GM18502 (cell line): Measurements from ENCODE around the gene POLL.

Experiments
- ATAC-seq: cut with Tn5 transposase; IDR thresholded peaks from one replicate; pipeline ENCODE4 v1.9.1; 2021; ENCODE audit warnings: mild to moderate bottlenecking; ENCODE audit not compliant: unreplicated experiment, poor library complexity

POLL gene

DNA sequence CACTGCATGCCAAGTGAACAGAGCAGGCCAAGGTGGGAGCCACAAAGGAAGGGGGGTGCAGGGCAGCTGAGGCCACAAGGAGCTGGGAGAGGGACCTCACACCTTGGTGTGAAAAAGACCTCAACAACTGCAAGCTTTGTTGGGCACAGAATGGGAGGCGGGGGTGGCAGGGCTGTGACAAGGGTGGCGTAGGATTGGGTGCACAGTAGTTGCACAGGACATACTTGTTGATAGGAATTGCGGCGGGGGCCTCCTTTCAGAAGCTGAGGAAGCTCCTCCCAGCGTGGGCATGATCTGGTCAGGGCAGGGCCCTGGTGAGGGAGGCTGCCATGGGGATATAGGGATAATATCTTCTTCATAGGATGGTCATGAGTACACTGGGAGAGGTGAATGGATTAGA is 25.8 kb downstream of the POLL start:
- no peak for ATAC-seq

GRCh38 chr10:101561068-101561915 is 26.8 kb downstream of the POLL start:
- ATAC-seq: no peak

DNA sequence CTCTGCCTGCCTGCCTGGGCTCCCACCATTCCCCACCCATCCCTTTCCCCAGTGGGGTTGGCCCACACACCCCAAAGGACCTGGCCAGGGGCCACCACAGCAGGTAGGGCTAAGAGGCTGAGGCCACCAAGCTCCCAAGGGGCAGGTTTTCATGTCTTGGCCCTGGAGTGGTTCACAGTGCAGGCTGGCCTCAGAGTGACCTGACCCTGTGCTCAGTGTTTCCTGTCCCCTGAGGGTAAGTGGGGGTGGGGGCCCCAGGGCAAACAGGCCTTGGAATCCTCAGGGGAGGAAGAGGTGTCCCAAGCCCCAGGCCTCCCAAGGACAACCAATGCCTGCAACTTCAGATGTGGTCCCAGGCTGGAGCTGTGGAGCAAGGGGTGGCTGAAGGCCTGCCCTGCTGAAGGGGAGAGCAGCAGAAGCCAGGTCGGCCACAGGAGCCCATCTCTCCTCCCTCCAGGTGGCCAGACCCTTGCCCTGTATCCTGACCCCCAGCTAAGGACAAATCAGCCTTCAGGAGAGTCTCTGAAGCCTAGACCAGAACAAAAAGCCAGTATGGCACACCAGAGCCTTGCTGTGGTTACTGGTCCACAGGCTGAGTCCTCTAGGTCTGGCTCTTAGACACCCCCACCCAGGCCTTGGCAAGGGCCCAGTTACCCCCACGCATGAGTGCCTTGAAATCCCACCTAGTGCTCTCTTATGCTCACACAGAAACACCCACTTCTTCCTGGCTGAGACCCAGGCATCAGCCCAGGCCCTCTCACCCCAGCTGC is 27.6 kb downstream of the POLL start:
- no peak for ATAC-seq

GRCh38 chr10:101559596-101560297 is 28.3 kb downstream of the POLL start:
- no peak for ATAC-seq

DNA sequence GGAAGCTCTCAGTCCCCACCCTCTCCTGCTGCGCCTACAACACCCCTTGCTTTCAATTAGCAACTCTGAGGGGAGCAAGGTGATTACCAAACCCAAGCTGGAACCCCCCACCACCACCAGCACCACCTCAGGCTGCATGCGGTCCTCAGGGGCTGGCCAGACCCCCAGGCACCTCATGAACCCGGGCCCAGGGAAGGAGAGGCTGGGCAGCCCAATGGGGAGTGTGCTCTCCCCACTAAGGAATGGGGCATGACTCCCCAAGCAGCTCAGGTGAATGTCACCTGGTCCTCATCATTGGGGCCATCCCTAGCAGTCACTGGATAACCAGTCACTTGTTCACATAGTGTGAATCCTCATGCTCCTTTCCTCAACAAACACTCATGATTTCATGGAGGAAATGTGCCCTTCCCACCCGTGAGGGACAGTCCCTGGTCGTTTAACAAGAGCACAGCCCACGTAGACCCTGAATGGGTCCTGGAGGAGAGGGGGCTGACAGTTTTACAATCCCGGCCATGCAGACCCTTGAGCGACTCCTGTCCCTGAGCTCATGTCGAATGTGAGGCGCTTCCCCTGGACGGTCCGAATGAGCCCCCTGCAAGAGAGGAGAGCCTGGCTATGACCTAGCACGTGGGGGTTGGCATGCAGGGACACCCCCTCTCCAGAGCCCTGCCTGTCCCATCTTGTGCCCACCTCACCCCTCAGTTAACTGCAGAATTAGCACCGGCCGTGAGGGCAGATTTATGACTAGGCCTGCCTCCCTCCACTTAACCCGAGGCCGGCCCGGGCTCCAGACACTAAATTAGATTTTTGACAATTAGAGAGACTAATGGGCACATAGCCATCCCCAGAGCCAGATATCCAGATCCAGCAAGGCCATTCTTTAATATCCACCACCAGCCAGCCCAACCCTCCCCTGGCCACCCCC is 29.1 kb downstream of the POLL start:
- ATAC-seq: no peak

DNA sequence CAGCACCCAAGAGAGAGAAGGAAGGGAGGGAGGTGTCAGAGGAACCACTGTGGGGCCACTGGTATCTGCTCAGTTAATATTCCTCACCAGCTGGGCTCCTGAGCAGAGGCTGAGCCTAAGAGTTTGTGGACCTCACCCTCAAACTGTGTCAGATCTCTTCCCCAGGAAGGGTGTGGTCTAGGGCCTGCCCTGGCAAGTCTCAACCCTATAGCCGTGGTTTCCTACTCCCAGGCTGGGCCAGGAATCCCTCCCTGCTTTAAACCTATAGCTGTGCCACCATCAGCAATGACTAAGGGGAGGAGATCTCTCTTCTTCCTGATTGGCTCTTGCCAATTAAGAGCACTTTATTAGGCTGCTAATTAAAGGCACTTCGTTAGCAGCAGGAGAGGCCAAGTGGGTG is 29.9 kb downstream of the POLL start:
- ATAC-seq: no peak

DNA sequence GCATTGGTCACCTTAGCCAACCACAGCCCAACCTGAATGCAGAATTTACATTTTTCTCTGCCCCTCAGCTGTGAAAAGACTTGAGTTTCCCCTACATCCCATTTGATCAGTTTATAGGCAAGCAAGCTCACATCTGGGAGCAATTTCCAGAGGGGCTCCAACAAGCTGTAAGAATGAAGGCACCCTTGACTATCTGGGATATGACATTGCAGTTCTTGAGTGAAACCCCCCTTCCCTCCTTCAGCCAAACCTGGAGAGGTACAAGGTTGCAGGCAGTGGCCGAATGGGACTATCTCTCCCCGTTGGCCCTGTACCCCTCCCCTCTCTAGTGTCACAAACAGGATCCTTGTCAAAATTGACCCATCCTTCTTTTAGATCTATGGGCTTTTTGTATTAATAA is 30.5 kb downstream of the POLL start:
- no peak for ATAC-seq

DNA sequence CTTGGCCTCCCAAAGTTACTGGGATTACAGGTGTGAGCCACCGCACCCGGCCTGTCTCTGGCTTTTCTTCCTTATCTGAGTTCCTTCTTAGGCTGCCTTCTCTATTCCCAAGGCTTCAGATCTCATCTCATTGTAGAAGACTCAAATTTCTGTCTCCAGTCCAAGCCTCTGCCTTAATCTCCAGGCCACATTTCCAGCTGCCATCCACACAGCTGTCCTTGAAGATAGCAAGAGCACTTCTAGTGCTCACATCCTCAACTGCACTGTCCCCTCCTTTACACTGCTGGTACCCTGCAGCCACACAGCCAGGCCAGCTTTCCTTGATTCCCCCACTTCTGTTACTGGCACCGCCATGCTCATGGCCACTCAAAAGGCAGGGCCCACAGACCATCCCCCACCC is 35.6 kb downstream of the POLL start:
- no peak for ATAC-seq

DNA sequence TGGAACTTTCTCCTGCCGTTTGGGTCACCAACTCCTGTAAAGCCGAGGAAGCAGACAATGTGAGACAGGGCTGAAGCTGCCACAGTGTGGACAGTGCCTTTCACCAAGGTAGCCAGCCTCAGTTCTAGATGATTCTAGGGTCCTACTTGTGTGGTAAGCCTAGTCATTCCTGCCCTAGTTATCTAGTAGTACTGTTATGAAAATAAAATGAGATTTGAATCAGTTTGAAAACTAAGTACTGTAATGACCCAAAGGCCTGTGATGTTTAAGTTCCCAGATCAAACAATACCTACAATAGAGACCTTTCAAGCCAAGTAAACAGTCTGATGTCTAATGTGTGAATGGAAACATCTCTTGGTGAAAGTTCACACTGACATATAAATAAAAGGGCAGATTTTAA is 37.1 kb downstream of the POLL start:
- ATAC-seq: no peak

GRCh38 chr10:101545898-101546297 is 42.2 kb downstream of the POLL start:
- ATAC-seq: no peak

DNA sequence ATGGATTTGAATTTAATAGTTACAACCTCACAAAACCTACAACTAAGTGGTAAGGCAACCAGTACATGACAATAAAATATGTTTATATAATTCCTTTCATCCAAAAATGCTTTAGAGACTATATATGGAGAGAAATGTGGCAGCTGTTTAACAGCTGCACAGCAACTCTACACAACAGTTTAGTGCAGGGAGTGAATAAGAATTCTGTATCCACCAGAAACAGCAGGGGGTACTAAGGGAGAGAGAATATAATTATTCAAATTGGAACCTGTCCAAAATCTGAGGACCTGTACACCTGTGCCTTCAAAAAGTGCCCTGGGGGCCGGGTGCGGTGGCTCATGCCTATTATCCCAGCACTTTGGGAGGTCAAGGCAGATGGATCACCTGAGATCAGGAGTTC is 49.6 kb downstream of the POLL start:
- ATAC-seq: no peak

DNA sequence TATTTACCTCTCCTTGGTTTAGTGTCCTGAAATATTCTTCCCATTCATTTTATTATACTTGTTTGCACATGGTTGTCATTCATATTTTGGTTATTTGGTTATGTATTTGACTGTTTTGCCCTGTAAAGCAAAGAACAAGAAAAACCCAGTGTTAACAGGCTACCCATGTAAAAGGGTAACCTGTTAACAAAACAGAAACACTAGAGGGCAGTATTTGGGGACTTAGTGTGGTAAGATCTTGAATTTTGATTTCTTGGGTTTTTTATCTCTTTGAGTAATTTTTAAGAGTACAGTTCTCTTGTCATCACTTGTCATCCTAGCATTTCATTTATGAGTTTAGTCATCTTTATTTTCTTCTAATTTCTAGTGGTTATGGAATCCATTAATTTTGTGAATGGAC is 51.3 kb downstream of the POLL start:
- no peak for ATAC-seq

- no peak for ATAC-seq
These were observed 52.1 kb downstream of the POLL start for GRCh38 chr10:101535949-101536348.

GRCh38 chr10:101529725-101530553 is 58.1 kb downstream of the POLL start:
- no peak for ATAC-seq

GRCh38 chr10:101529207-101529606 is 58.9 kb downstream of the POLL start:
- no peak for ATAC-seq
